GM19468 (cell line): ENCODE measurements around the gene IFI44L.

Experiments
- ATAC-seq: cut with Tn5 transposase; IDR thresholded peaks from one replicate; pipeline ENCODE4 v1.9.1; 2021; ENCODE audit warnings: mild to moderate bottlenecking, moderate library complexity, moderate number of reproducible peaks; ENCODE audit not compliant: unreplicated experiment; ENCODE audit errors: extremely low read depth

The IFI44L gene

DNA sequence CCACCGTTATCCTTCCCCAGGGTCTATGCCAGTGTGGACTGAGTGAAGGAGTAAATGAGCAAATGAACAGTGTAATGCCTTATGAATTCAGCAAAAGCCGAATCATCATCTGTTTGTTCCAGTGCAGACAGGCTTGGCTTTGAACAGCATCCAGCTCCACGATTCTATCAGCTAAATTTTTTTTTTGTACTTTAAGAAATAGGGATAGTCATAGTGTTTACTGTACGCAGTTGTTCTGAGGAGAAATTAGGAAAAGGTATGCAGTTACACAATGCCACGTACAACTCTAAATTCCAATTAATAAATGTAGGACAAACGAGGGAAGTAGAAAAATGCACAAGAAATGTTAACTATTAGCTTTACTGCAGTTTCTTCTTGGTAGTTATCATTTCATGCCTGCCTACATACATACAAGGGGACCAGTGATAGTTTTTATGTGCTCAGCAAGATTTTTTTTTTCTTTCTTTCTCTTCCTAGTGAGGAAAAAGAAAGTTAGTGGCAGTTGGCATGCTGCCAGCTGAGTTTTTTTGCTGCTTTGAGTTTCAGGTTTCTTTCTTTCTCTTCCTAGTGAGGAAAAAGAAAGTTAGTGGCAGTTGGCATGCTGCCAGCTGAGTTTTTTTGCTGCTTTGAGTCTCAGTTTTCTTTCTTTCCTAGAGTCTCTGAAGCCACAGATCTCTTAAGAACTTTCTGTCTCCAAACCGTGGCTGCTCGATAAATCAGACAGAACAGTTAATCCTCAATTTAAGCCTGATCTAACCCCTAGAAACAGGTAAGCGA lies at the start of gene IFI44L:
Gene IFI44L (plus strand): TSS at position 646 of the 777 bp plus-strand sequence. CDS start 7,468 bp downstream, outside the sequence.
- ATAC-seq: peak; percentile 37

- ATAC-seq: no peak
These were observed 49.7 kb upstream of the IFI44L start for GRCh38 chr1:78570539-78570938.

- ATAC-seq: no peak
These were observed 42.8 kb upstream of the IFI44L start for GRCh38 chr1:78577257-78578100.

- no peak for ATAC-seq
These were observed 33.7 kb upstream of the IFI44L start for GRCh38 chr1:78586572-78586971.

DNA sequence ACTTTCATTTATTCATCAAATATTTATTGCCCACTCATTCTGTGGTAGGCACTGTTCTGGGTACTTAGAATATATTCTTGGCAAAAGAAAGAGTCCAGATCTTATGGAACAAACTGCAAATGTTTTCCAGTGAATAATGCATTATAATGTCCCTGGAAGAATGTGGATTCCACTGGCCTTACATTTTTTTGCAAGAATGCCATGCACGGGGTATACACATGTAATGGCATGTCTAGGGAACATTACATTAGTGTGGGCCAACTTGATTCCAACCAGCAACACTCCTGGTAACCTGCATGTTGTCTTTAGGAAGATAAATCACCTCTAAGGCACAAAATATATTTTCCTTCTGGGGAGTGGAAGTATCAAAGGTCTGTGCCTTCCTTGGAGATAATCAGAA lies 33.0 kb upstream of the IFI44L start:
- no peak for ATAC-seq

DNA sequence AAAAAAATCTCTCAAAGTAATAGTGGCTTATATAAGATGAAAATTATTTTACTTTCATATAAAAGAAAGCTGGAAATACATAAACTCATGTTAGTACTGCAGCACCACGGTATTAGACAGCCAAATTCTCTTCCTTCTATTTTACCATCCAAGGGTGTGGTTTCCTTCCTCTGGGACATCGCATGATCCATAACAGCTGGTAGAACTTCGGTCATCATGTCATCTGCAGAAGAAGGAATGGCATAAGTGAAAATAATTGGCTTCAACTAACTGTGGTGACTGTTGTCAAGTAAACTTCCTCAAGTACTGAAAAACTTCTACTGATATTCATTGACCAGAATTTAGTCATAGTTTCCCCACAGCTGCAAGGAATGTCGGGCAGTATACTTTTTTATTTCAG lies 28.3 kb upstream of the IFI44L start:
- ATAC-seq: no peak

DNA sequence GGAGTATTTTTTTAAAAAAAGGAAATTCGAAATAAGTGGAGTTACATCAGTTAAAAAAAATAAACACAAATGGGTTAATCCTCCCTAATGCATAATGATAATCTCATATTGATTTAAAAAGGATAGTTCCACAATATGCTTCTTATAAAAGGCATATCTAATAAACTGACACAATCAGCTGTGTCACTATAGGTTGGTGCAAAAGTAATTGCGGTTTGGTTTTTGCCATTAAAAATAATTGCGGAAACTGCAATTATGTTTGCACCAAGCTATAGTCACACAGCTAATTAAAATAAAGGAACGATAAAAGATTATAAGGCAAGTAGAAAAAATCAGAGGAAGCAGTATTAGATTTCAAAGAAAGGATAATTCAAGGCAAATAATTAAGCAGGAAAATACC lies 21.0 kb upstream of the IFI44L start:
- no peak for ATAC-seq

DNA sequence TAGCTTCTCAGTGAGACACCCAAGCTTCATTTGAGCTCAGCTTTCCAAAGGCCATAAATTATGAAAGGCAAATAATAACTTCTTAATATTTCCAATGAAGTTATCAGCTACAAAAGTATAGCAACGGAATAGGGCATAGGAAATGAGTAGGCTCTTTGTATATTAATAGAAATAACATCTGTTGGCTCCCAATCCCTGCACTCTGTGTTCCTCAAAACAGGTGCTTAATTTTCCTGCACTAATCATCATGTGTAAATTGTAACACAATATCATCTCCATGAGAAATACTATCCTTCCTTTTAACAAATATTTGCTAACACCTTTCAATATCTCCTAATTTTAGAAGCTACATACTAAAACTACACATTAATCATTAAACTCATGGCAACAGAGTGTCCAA lies 19.2 kb upstream of the IFI44L start:
- no peak for ATAC-seq

DNA sequence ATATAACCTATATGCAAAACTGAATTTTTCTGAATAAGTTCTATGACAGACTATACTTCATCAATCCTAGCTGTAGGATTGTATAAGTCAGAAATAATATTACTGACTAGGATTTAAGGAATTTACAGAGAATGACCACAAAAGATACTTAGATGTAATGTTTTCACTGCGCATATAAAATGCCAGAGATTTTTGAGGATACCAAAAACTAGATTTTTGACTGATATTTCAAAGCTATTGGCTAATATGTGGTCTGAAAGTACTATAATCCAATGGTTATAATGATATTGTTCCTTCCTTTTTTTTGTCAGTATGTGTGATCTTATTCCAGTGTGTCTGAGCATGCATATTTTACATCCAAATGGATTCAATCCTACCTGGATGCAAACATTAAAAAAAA lies 17.0 kb upstream of the IFI44L start:
- no peak for ATAC-seq

DNA sequence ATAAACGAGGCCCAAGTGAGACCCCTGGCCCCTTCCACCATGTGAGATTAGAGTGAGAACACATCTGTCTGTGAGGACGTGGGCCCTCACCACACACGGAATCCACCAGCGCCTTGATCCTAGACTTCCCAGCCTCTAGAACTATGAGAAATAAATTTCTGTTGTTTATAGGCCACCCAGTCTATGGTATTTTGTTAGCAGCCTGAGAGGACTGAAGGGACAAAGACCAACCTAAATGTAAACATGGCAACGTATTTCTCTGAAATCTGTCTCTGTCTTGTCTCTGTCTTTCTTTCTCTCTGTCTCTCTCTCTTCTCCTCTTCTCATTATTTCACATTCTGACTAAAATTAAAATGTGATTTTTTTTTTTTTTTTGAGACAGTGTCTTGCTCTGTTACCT lies 15.6 kb upstream of the IFI44L start:
- no peak for ATAC-seq

- no peak for ATAC-seq
These were observed 14.0 kb upstream of the IFI44L start for GRCh38 chr1:78606274-78606673.

GRCh38 chr1:78607334-78607927 lies 12.8 kb upstream of the IFI44L start:
- ATAC-seq: no peak

- ATAC-seq: no peak
These were observed 12.3 kb upstream of the IFI44L start for GRCh38 chr1:78607944-78608343.

DNA sequence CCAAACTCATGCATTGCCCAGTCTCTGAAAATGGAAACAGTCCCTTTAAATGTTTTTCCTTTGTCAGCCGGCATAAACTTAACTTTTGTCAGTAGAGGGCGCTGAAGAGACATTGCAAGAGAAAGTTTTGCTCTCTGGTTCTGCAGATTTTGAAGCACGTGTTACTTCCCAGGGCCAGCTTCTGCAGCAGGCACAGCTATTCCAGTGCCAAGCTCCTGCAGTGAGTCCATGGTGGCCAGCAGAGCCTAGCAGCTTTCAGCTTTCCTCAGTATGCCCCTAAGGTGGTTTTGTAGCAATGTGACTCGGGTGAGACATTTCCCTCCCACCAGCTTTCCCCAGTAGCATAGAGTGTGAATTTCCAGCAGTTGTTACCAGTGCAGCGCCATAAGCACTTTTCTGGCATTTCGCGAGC lies 2.6 kb upstream of the IFI44L start:
- peak; percentile 51 for ATAC-seq

- no peak for ATAC-seq
These were observed 1.2 kb upstream of the IFI44L start for GRCh38 chr1:78619032-78619431.

DNA sequence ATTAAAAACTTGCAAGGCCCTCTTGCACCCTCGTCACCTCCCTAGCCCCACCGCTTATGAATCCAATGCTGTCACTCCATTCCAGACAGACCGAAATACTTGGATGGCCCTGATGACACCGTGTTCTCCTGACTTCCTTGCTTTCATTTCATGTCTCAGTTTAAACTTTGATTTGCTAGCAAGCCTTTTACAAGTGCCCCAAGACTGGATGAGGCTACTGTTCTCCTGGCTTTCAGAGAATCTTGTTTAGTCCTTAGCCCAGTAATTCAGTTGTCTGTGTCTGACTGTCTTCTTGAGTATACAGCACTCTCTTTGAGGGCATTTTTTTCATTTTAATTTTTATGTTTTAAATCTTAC lies 824 bp upstream of the IFI44L start:
- ATAC-seq: no peak

GRCh38 chr1:78620666-78621065 lies 418 bp downstream of the IFI44L start:
- ATAC-seq: no peak

GRCh38 chr1:78622548-78622947 lies 2.3 kb downstream of the IFI44L start:
- no peak for ATAC-seq

DNA sequence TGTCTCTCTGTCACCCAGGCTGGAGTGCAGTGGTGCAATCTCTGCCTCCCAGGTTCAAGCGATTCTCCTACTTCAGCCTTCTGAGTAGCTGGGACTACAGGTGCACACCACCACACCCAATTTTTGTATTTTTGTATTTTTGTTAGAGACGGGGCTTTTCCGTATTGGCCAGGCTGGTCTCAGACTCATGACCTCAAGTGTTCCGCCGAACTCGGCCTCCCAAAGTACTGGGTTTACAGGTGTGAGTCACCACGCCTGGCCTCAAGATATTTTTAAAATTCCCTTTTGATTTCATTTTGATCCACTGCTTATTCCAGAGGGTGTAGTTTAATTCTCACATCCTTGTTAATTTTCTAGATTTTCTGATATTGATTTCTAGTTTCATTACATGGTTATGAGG lies 3.8 kb downstream of the IFI44L start:
- ATAC-seq: no peak

GRCh38 chr1:78627321-78627720 lies 7.1 kb downstream of the IFI44L start:
- no peak for ATAC-seq

- no peak for ATAC-seq
These were observed 10.4 kb downstream of the IFI44L start for GRCh38 chr1:78630600-78630999.
